ENCODE data around the gene POLR3F. TPM values are rescaled to one million over a fixed set of nuclear protein-coding genes. Genes with fewer than 3 reads are reported as not detected.

The POLR3F gene
- total RNA-seq, 1 donor from 2014 or later = 13.7 TPM

DNA sequence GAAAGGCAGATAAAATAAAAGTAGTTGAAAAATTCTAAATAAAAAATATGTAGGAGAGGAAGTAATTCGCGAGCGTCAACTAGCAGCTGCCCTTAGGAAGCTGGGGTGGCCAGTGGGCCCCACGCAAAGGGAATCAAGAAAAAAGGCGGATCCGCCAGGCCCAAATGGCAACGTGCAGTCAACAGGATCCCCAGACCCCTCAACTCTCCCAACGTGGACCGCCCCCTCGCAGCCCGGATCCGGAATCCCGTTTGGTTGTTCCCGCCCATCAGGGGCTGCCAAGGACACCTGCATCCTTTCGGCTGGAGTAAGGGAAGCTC is 656 bp upstream of the POLR3F start:
- no peaks in the 10 kb centered on the region for H3K36me3 ChIP-seq (ENCODE audit: control insufficient read depth, insufficient read depth, low read length)
- peak overlapping the region; percentile 99 for H3K4me3 ChIP-seq (ENCODE audit: low read depth, low read length)
- TF ChIP-seq, protein P1, sequence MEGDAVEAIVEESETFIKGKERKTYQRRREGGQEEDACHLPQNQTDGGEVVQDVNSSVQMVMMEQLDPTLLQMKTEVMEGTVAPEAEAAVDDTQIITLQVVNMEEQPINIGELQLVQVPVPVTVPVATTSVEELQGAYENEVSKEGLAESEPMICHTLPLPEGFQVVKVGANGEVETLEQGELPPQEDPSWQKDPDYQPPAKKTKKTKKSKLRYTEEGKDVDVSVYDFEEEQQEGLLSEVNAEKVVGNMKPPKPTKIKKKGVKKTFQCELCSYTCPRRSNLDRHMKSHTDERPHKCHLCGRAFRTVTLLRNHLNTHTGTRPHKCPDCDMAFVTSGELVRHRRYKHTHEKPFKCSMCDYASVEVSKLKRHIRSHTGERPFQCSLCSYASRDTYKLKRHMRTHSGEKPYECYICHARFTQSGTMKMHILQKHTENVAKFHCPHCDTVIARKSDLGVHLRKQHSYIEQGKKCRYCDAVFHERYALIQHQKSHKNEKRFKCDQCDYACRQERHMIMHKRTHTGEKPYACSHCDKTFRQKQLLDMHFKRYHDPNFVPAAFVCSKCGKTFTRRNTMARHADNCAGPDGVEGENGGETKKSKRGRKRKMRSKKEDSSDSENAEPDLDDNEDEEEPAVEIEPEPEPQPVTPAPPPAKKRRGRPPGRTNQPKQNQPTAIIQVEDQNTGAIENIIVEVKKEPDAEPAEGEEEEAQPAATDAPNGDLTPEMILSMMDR (IDR thresholded peaks at IDR 0.05; ENCODE audit: insufficient read depth, low read length, poor library complexity, severe bottlenecking) = no peak
- no peak for DNase-seq (ENCODE audit: low read depth)
- H3K27me3 ChIP-seq (ENCODE audit: control insufficient read depth, insufficient read depth, low read length) = no peaks in the 10 kb centered on the region

DNA sequence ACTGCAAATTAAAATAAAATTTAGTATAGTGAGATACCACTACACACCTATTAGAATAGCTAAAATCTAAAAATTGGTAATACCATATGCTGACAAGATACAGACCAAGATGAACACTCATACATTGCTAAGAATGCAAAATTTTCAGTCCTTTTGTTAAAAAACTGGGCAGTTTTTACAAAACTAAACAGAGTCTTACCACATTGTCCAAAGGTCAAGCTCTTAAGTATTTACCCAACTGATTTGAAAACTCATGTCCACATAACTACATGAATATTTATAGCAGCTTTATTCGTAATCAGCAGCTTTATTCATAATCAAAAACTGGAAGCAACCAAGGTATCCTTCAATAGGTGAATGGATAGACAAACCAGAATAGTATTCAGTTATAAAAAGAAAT is 10.0 kb downstream of the POLR3F start:
- Histone ChIP-seq H3K36me3 (ENCODE audit: control insufficient read depth, insufficient read depth, low read length) (no peaks in the 10 kb centered on the region), H3K4me3 (ENCODE audit: low read depth, low read length) (no peak overlapping the region), H3K27me3 (ENCODE audit: control insufficient read depth, insufficient read depth, low read length) (no peaks in the 10 kb centered on the region)
- TF ChIP-seq, protein P1 (IDR thresholded peaks at IDR 0.05; ENCODE audit: insufficient read depth, low read length, poor library complexity, severe bottlenecking) = no peak
- DNase-seq (ENCODE audit: low read depth) = no peak

DNA sequence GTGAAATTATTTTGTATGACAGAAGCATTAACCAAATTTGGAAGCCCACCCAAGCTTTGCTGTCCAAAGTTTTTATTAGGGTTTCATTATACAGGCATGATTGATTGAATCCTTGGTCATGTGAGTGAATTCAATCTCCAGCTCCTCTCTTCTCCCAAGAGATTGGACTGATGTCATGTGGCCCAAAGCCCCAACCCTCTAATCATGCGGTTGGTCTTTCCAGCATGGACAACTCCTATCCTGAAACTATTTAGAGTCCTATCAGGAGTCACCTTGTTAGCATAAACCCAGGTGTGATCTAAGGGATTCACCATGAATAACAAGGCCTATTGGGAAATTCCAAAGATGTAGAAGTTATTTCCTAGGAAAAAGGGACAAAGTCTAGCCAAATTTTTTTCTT is 10.6 kb downstream of the POLR3F start:
- no peaks in the 10 kb centered on the region for H3K36me3 ChIP-seq (ENCODE audit: control insufficient read depth, insufficient read depth, low read length)

DNA sequence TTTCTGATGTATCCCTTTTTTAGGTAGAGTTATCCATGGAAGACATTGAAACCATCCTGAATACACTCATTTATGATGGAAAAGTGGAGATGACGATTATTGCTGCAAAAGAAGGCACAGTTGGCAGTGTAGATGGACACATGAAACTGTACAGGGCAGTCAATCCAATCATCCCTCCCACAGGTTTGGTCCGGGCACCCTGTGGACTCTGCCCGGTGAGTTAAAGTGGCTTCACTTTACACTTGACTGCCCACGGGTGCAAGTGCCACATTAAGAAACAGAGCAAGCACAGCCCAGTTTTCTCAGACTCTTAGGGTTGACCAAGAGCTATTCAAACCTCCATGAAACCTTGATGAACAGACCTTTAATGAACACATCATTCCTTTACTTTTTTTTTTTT is 14.4 kb downstream of the POLR3F start:
- Histone ChIP-seq H3K36me3 (ENCODE audit: control insufficient read depth, insufficient read depth, low read length) (no peaks in the 10 kb centered on the region), H3K27me3 (ENCODE audit: control insufficient read depth, insufficient read depth, low read length) (no peaks in the 10 kb centered on the region), H3K4me3 (ENCODE audit: low read depth, low read length) (no peak overlapping the region)
- TF ChIP-seq, protein P1 (IDR thresholded peaks at IDR 0.05; ENCODE audit: insufficient read depth, low read length, poor library complexity, severe bottlenecking) = no peak
- no peak for DNase-seq (ENCODE audit: low read depth)

More for the DNA sequence above, 10.6 kb downstream of the POLR3F start:
- H3K27me3 ChIP-seq (ENCODE audit: control insufficient read depth, insufficient read depth, low read length) = no peaks in the 10 kb centered on the region
- no peak for DNase-seq (ENCODE audit: low read depth)
- no peak overlapping the region for H3K4me3 ChIP-seq (ENCODE audit: low read depth, low read length)
- TF ChIP-seq, protein P1 (IDR thresholded peaks at IDR 0.05; ENCODE audit: insufficient read depth, low read length, poor library complexity, severe bottlenecking) = no peak

DNA sequence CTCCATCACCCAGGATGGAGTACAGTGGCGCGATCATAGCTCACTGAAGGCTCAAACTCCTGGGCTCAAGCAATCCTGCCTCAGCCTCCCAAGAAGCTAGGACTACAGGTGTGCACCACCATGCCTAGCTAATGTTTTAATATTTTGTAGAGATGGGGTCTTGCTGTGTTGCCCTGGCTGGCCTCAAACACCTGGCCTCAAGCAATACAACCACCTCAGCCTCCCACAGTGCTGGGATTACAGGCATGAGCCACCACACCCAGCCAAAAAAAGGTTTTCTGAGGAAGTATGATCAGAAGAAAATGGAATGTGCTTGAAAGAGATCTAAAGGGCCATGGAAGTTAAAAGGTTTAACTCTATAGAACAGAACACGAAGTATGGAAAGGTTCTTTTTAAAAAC is 21.1 kb downstream of the POLR3F start:
- TF ChIP-seq, protein P1 (IDR thresholded peaks at IDR 0.05; ENCODE audit: insufficient read depth, low read length, poor library complexity, severe bottlenecking) = no peak
- Histone ChIP-seq H3K4me3 (ENCODE audit: low read depth, low read length) (no peak overlapping the region), H3K36me3 (ENCODE audit: control insufficient read depth, insufficient read depth, low read length) (no peaks in the 10 kb centered on the region)

DNA sequence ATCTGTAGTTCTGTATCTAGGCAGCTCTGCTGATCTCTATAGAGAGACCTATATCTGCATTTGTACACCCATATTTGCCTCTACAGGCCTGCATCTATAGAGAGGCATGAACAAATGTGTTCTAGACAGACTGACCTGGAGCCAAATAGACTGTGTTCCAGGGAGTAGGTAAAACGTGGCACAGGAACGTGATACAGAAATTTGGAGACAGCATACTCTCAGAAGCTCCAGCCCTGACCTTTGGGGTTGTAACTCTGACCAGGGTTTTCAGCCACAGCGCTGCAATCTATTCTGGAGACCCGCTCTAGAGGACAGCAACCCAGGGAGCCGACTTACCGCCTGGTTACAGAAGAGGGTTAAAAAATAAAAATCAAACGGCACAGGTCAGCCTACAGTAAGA is 28.9 kb downstream of the POLR3F start:
- no peaks in the 10 kb centered on the region for H3K27me3 ChIP-seq (ENCODE audit: control insufficient read depth, insufficient read depth, low read length)
- no peak for DNase-seq (ENCODE audit: low read depth)
- TF ChIP-seq, protein P1 (IDR thresholded peaks at IDR 0.05; ENCODE audit: insufficient read depth, low read length, poor library complexity, severe bottlenecking) = no peak

More for the DNA sequence above, 21.1 kb downstream of the POLR3F start:
- H3K27me3 ChIP-seq (ENCODE audit: control insufficient read depth, insufficient read depth, low read length) = no peaks in the 10 kb centered on the region
- DNase-seq (ENCODE audit: low read depth) = no peak

More for the DNA sequence above, 28.9 kb downstream of the POLR3F start:
- Histone ChIP-seq H3K4me3 (ENCODE audit: low read depth, low read length) (peak overlapping the region; percentile 95), H3K36me3 (ENCODE audit: control insufficient read depth, insufficient read depth, low read length) (no peaks in the 10 kb centered on the region)
